ENCODE results near the gene RBM10.

RBM10 gene

DNA sequence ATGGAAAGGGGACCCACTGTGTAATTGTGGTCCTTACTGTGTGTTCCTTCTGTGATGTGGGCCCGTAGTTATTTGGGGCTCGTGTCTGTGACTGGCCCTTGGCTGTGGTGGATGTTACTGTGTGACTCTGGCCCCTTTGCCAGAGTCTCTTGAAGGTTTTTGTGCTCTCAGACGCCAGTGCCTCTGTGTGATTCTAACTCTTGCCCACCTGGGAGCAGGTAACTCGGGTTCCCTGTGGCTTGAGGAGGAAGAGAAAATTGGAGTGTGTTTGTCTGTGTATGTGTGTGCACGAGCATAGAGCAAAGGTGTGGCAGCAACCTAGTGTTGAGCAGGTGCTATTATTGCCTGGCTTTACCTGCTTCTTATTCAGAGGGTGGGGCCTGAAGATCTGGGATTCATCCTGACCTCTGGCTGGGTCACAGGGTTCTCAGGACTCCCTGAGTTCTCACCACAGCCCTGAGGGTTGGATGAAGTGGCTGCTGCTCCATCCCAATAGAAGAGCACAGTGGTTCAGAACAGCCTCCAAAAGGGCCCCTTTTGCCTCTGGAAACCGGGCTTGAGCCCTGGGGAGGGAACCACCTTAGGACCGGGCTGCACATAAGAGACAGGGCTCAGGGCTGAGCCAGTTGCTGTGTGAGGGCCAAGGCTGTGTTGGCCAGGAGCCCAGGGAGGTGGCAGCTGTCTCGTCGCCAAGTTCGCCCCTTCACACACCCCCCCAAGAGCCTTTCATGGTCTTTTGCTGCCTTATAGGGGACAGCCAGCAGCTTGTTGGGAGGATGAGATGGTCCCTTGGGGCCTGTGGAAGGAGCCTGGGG is 1.3 kb downstream of the RBM10 start:
- TF ChIP-seq, protein P1, sequence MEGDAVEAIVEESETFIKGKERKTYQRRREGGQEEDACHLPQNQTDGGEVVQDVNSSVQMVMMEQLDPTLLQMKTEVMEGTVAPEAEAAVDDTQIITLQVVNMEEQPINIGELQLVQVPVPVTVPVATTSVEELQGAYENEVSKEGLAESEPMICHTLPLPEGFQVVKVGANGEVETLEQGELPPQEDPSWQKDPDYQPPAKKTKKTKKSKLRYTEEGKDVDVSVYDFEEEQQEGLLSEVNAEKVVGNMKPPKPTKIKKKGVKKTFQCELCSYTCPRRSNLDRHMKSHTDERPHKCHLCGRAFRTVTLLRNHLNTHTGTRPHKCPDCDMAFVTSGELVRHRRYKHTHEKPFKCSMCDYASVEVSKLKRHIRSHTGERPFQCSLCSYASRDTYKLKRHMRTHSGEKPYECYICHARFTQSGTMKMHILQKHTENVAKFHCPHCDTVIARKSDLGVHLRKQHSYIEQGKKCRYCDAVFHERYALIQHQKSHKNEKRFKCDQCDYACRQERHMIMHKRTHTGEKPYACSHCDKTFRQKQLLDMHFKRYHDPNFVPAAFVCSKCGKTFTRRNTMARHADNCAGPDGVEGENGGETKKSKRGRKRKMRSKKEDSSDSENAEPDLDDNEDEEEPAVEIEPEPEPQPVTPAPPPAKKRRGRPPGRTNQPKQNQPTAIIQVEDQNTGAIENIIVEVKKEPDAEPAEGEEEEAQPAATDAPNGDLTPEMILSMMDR (IDR thresholded peaks at IDR 0.05; ENCODE audit: low read depth, low read length, missing control alignments), result no peak
- H3K4me3 ChIP-seq (ENCODE audit: low read depth, low read length), result peak overlapping the region; percentile 88
- no peak for DNase-seq (ENCODE audit: low read depth)

DNA sequence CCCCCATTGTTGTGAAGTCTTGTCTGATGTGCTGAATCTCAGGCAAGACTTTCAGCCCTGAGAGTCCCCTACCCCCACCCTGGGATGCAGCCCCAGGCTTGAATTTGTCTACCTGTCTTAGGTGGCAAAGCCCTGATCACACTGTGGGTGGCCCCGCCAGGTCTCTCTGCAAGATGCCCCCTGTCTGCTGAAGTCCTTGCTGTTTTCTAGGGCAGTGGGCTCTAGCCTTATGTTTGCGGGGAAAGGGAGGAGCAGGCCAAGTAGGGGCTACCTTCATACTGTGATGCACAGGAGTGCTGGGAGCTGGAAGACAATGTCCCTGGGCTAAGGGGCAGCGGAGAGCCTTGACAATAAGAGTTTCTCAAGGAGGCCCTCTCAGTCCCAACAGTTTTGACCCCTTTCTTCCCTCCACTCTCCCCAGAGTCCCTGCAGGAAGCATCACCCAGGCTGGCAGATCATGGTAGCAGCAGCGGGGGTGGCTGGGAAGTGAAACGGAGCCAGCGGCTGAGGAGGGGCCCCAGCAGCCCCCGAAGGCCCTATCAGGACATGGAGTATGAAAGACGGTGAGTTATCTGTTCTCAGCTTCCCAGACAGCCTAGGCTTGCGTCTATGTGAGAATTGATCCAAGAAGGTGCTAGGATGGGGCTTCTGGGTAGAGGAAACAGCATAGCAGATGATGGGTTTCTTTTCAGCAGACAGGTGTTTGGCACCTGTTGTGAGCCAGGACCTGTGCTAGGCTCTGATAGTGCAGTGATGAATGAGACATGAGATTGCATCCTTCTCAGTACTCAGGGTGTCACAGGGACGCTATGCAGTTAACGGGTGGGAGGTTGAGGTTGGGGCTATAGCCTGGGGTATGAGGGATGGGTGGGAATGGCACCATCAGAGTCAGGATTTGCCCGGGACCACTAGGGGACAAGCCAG is 2.2 kb downstream of the RBM10 start:
- H3K4me3 ChIP-seq (ENCODE audit: low read depth, low read length), result peak overlapping the region; percentile 88
- TF ChIP-seq, protein P1 (IDR thresholded peaks at IDR 0.05; ENCODE audit: low read depth, low read length, missing control alignments), result no peak
- DNase-seq (ENCODE audit: low read depth), result no peak

DNA sequence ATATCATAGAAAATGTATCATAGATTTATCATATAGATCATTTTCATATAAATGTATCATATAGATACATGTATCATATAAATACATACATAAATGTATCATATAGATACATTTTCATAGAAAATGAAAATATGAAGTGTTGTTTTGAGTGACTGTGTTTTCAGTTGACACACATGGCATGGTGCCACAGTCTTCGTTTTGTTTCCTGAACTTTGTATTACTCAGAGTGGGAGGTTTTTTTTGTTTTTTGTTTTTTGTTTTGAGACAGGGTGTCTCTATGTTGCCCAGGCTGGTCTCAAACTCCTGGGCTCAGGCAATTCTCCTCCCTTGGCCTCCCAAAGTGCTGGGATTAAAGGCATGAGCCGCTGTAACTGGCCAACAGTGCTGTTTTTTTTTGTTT is 3.9 kb downstream of the RBM10 start:
- no peak overlapping the region for H3K4me3 ChIP-seq (ENCODE audit: low read depth, low read length)
- DNase-seq (ENCODE audit: low read depth), result no peak
- TF ChIP-seq, protein P1 (IDR thresholded peaks at IDR 0.05; ENCODE audit: low read depth, low read length, missing control alignments), result no peak

DNA sequence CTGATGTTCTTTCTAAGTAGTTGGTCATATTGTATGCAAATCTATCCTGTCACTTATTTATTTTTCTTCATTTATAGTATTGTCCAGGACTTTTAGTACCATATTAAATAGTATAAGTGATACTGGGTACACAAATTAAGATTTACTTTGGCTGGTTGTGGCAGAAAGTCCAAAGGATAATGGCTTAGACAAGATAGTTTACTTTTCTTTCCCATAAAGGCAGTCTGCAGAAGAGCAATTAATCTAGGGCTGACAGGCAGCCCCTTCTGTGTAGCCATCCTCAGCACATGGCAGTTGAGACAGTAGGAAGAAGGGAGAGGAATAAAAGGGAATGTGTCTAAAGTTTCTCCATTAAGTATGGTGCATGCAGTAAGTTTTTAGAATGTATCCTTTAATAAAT is 6.4 kb downstream of the RBM10 start:
- no peak for DNase-seq (ENCODE audit: low read depth)

DNA sequence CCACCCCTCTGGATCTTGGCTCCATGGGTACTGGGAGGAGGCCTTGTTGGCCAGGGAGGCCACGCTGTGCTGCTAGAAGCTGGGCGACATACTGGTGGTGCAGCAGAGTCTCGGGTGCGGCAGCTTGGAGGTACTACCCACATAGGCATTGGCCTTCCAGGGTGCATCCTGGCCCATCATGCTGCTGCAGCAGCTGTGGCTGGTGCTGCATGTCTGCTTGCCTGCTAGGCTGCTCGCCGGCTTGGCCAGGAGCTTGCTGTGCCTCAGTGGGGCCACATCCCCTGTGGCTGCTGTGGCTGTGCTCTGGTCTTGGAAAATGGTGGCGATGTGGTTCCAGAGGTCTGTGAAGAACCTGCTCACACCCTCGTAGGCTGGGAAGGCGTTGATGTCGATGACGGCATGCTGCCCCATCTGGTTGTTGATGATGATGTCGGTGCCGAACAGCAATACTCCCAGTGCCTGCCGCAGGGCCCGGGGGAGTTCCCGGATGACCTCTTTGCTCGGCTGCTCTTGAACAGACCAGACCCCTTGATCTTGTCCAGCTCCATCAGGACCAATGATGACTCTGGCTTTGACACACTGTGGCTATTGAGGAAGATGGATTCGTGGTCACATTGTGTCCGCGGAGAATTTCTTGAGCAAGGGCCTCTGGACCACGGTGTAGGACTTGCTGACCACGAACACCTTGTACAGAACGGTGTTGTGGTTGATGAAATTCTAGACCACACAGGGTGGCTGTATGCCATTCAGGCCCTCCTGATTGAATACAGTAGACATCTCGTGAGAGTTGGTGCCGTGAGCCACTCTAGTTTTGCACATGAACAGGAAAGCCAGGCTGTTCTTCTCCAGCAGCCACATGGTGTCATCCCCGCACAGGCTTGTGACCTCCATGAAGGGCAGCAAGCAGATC is 11.8 kb downstream of the RBM10 start:
- TF ChIP-seq, protein P1 (IDR thresholded peaks at IDR 0.05; ENCODE audit: low read depth, low read length, missing control alignments), result no peak
- DNase-seq (ENCODE audit: low read depth), result no peak
- no peak overlapping the region for H3K4me3 ChIP-seq (ENCODE audit: low read depth, low read length)

More for the DNA sequence above, 6.4 kb downstream of the RBM10 start:
- TF ChIP-seq, protein P1 (IDR thresholded peaks at IDR 0.05; ENCODE audit: low read depth, low read length, missing control alignments), result no peak
- H3K4me3 ChIP-seq (ENCODE audit: low read depth, low read length), result no peak overlapping the region

DNA sequence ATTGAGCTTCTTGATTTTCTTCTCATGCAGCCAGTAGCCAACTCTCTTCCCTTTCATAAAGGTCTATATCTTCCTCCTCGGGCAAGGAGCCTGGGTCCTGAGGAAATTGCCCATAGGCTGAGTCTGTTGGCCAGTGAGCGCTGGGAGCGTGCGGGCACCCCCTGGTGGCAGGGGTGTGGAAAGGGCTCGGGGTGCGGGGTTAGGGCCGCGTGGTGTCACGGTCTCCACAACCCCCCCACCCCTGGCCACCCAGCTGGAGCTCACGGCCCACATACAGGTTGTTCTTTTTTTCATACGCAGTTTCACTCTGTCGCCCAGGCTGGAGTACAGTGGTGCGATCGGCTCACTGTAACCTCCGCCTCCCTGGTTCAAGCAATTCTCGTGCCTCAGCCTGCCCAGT is 13.1 kb downstream of the RBM10 start:
- no peak overlapping the region for H3K4me3 ChIP-seq (ENCODE audit: low read depth, low read length)
- no peak for DNase-seq (ENCODE audit: low read depth)
- TF ChIP-seq, protein P1 (IDR thresholded peaks at IDR 0.05; ENCODE audit: low read depth, low read length, missing control alignments), result no peak
